CD14-positive monocyte (primary cell): ENCODE results near the gene SEMA5B. TPM values are rescaled to one million over a fixed set of nuclear protein-coding genes. Genes with fewer than 3 reads are reported as not detected.

Source experiments
- DNase-seq, 3 donors: peaks; one replicate each; pipeline ENCODE4 v3.0.0-alpha.2; 2011 to 2022
- H2AFZ ChIP-seq: 2 replicates; pipeline ENCODE4 v1.6.0; 2012; ENCODE audit warnings: mild to moderate bottlenecking, low read depth, low read length, inconsistent platforms; ENCODE audit not compliant: insufficient read depth, poor library complexity, severe bottlenecking
- H3K27ac ChIP-seq, 2 donors: 1 replicate in 1 of 2; 2 replicates in 1 of 2; pipeline ENCODE4 v1.5.1; 2012 to 2013; ENCODE audit warnings: low read length in 2 of 2, control low read depth in 1 of 2, inconsistent platforms in 1 of 2, low read depth in 1 of 2, mild to moderate bottlenecking in 1 of 2
- H3K27me3 ChIP-seq, 2 donors: one replicate each; pipeline versions ENCODE4 v1.6.0 to v1.6.1; 2011 to 2013; ENCODE audit warnings: low read length in 2 of 2; ENCODE audit not compliant: control insufficient read depth in 2 of 2, insufficient read depth in 2 of 2
- H3K36me3 ChIP-seq, 2 donors: replicated peaks in 1 of 2; 1 replicate in 1 of 2; 2 replicates in 1 of 2; pipeline versions ENCODE4 v1.5.1 to v1.6.1; 2012 to 2013; ENCODE audit warnings: low read length in 2 of 2, control low read depth in 1 of 2, inconsistent platforms in 1 of 2, mild to moderate bottlenecking in 1 of 2; ENCODE audit not compliant: insufficient read depth in 2 of 2, control insufficient read depth in 1 of 2
- H3K4me1 ChIP-seq, 2 donors: 1 replicate in 1 of 2; 2 replicates in 1 of 2; pipeline versions ENCODE4 v1.5.1 to v1.6.1; 2012 to 2013; ENCODE audit warnings: low read length in 2 of 2, control low read depth in 1 of 2, inconsistent platforms in 1 of 2, mild to moderate bottlenecking in 1 of 2, moderate library complexity in 1 of 2; ENCODE audit not compliant: insufficient read depth in 2 of 2, control insufficient read depth in 1 of 2
- H3K4me2 ChIP-seq: replicated peaks from 2 replicates; pipeline ENCODE3; 2012; ENCODE audit warnings: low read length, moderate library complexity, mild to moderate bottlenecking; ENCODE audit not compliant: poor library complexity, severe bottlenecking; ENCODE audit errors: extremely low read depth
- H3K4me3 ChIP-seq, 3 experiments: fragments of 200-600 bp in 1 of 3; sonication (generic) in 1 of 3; replicated peaks in 1 of 3; 1 replicate in 2 of 3; 2 replicates in 1 of 3; pipeline ENCODE4 v1.5.1; 2011 to 2013; ENCODE audit warnings: low read length in 3 of 3, mild to moderate bottlenecking in 3 of 3, control low read depth in 2 of 3, low read depth in 2 of 3, inconsistent platforms in 1 of 3, moderate library complexity in 1 of 3
- H3K79me2 ChIP-seq: 2 replicates; pipeline ENCODE4 v1.6.0; 2012; ENCODE audit warnings: mild to moderate bottlenecking, control low read depth, inconsistent platforms, low read length, moderate library complexity; ENCODE audit not compliant: insufficient read depth
- H3K9ac ChIP-seq: 2 replicates; pipeline ENCODE4 v1.6.0; 2017; ENCODE audit warnings: low read length, mild to moderate bottlenecking; ENCODE audit not compliant: insufficient read depth, poor library complexity, severe bottlenecking
- H3K9me3 ChIP-seq, 2 donors: replicated peaks in 1 of 2; 1 replicate in 1 of 2; 2 replicates in 1 of 2; pipeline versions ENCODE4 v1.5.1 to v1.6.1; 2012 to 2013; ENCODE audit warnings: low read length in 2 of 2, control low read depth in 1 of 2; ENCODE audit not compliant: control insufficient read depth in 1 of 2, insufficient read depth in 1 of 2
- H4K20me1 ChIP-seq: 2 replicates; pipeline ENCODE4 v1.6.0; 2012; ENCODE audit warnings: mild to moderate bottlenecking, low read length, control low read depth, moderate library complexity; ENCODE audit not compliant: insufficient read depth
- H3K27ac Mint-ChIP-seq, 7 donors: one replicate each; pipeline ENCODE4 v1.8.0; 2020; ENCODE audit warnings: mild to moderate bottlenecking in 7 of 7, mixed read lengths in 7 of 7, moderate library complexity in 6 of 7, inconsistent platforms in 2 of 7
- H3K27me3 Mint-ChIP-seq, 3 donors: one replicate each; pipeline ENCODE4 v1.8.0; 2021 to 2022; ENCODE audit warnings: low read depth in 3 of 3, mild to moderate bottlenecking in 3 of 3, mixed read lengths in 3 of 3, moderate library complexity in 3 of 3, inconsistent platforms in 1 of 3
- H3K36me3 Mint-ChIP-seq, 2 donors: one replicate each; pipeline ENCODE4 v1.8.0; 2020; ENCODE audit warnings: mixed read lengths in 2 of 2, inconsistent platforms in 1 of 2, mild to moderate bottlenecking in 1 of 2
- H3K4me1 Mint-ChIP-seq: one replicate; pipeline ENCODE4 v1.8.0; 2020; ENCODE audit warnings: mild to moderate bottlenecking, mixed read lengths
- H3K4me3 Mint-ChIP-seq, 2 donors: one replicate each; pipeline ENCODE4 v1.8.0; 2020; ENCODE audit warnings: mild to moderate bottlenecking in 2 of 2, mixed read lengths in 2 of 2, moderate library complexity in 1 of 2
- H3K9me3 Mint-ChIP-seq, 7 donors: one replicate each; pipeline ENCODE4 v1.8.0; 2020 to 2022; ENCODE audit warnings: mixed read lengths in 7 of 7, mild to moderate bottlenecking in 6 of 7, moderate library complexity in 6 of 7, inconsistent platforms in 2 of 7
- CTCF ChIP-seq: fragments of 200-600 bp; IDR thresholded peaks from one replicate; pipeline ENCODE4 v1.8.0; 2022; ENCODE audit warnings: antibody characterized with exemption, mild to moderate bottlenecking
- WGBS: methylation state at CpG from one replicate; pipeline ENCODE4 v1.1.5; 2013; ENCODE audit warnings: missing lambda C conversion rate; ENCODE audit not compliant: insufficient coverage; 5-methylcytosine and 5-hydroxymethylcytosine counted together
- intact Hi-C, 2 donors: fragments of 100-400 bp; cut with micrococcal nuclease; formaldehyde crosslinking; loops; one replicate each; pipeline versions ENCODE4 v1.15.0 to v1.15.1; 2023
- polyA plus RNA-seq, 3 donors: library from polyadenylated mRNA; depleted of rRNA in 1 of 3; unstranded in 2 of 3; stranded (reverse) in 1 of 3; fragments of 300-500 nt in 2 of 3; fragments of >200 nt in 1 of 3; fragmentation: Illumina TruSeq in 2 of 3; gene quantifications; 1 replicate in 2 of 3; 2 replicates in 1 of 3; pipeline ENCODE4 v1.2.3, GENCODE V29; 2012 to 2021

The SEMA5B gene
- polyA plus RNA-seq, 3 donors = not detected

GRCh38 chr3:122926811-122927210 lies 100.8 kb downstream of the SEMA5B start:
- DNase-seq = no peak
- peaks cover 0 to 2% (median 0%) of the 10 kb centered on the region in 7 donors for H3K9me3 Mint-ChIP-seq
- H3K79me2 ChIP-seq = no peaks in the 10 kb centered on the region
- no peaks in the 10 kb centered on the region for H3K36me3 ChIP-seq
- H3K4me1 Mint-ChIP-seq = peaks cover 4% of the 10 kb centered on the region
- H2AFZ ChIP-seq = no peak overlapping the region
- no peak overlapping the region for H3K4me2 ChIP-seq
- no CpG with 5 or more reads among the region's 3 CpGs for WGBS
- H3K27me3 Mint-ChIP-seq = peaks cover 6 to 9% (median 7%) of the 10 kb centered on the region in 3 donors
- no peak overlapping the region for H3K27ac ChIP-seq
- no peaks in the 10 kb centered on the region for H3K36me3 Mint-ChIP-seq
- no peaks in the 10 kb centered on the region for H3K9me3 ChIP-seq
- H3K27ac Mint-ChIP-seq = no peak overlapping the region
- peaks cover 5 to 6% of the 10 kb centered on the region in 2 donors for H3K4me1 ChIP-seq
- H3K4me3 Mint-ChIP-seq = no peak overlapping the region
- intact Hi-C loops = no loop called here
- peaks cover 8 to 19% of the 10 kb centered on the region in 2 donors for H3K27me3 ChIP-seq
- no peak overlapping the region for H3K4me3 ChIP-seq
- TF ChIP-seq CTCF = no peak
- no peak overlapping the region for H3K9ac ChIP-seq
- H4K20me1 ChIP-seq = no peaks in the 10 kb centered on the region

GRCh38 chr3:122926322-122926721 lies 101.2 kb downstream of the SEMA5B start:
- peaks cover 6 to 10% (median 9%) of the 10 kb centered on the region in 3 donors for H3K27me3 Mint-ChIP-seq
- DNase-seq = no peak
- no peaks in the 10 kb centered on the region for H3K79me2 ChIP-seq
- no peaks in the 10 kb centered on the region for H3K9me3 ChIP-seq
- H3K27me3 ChIP-seq = peaks cover 12 to 23% of the 10 kb centered on the region in 2 donors
- peaks cover 6 to 11% of the 10 kb centered on the region in 2 donors for H3K4me1 ChIP-seq
- H4K20me1 ChIP-seq = no peaks in the 10 kb centered on the region
- H3K4me1 Mint-ChIP-seq = peaks cover 4% of the 10 kb centered on the region
- H3K9me3 Mint-ChIP-seq = peaks cover 0 to 2% (median 0%) of the 10 kb centered on the region in 7 donors
- no peak overlapping the region for H3K27ac Mint-ChIP-seq
- H3K36me3 ChIP-seq = no peaks in the 10 kb centered on the region
- no peak overlapping the region for H3K4me3 ChIP-seq
- no peak overlapping the region for H3K4me2 ChIP-seq
- H2AFZ ChIP-seq = no peak overlapping the region
- H3K9ac ChIP-seq = no peak overlapping the region
- WGBS = 94% methylated on average over 19 of the region's 20 CpGs
- H3K27ac ChIP-seq = no peak overlapping the region
- no peak overlapping the region for H3K4me3 Mint-ChIP-seq
- intact Hi-C loops = no loop called here
- no peak for TF ChIP-seq CTCF
- H3K36me3 Mint-ChIP-seq = no peaks in the 10 kb centered on the region
